Neural cell (in vitro differentiated cells): ENCODE measurements around the gene TNFAIP8L1. TPM values are rescaled to one million over a fixed set of nuclear protein-coding genes. Genes with fewer than 3 reads are reported as not detected.

Source experiments
- H2AFZ ChIP-seq: fragments of 200-600, 300-800 bp; sonication (generic), shearing (Covaris generic); 2 replicates; pipeline ENCODE4 v1.6.0; 2014; ENCODE audit warnings: low read depth, mild to moderate bottlenecking, antibody characterized with exemption, low read length, moderate library complexity
- H3F3A ChIP-seq: fragments of 200-600 bp; shearing (Covaris generic); 2 replicates; pipeline ENCODE4 v1.6.1; 2016; ENCODE audit warnings: mild to moderate bottlenecking, moderate library complexity, mixed read lengths, antibody characterized with exemption, low read length; ENCODE audit not compliant: insufficient read depth, poor library complexity, severe bottlenecking
- H3K27ac ChIP-seq: fragments of 200-600, 300-800 bp; sonication (generic), shearing (Covaris generic); 2 replicates; pipeline ENCODE4 v1.5.1; 2014; ENCODE audit warnings: mild to moderate bottlenecking, low read length, moderate library complexity
- H3K27me3 ChIP-seq: fragments of 300-800, 200-600 bp; sonication (generic), shearing (Covaris generic); 2 replicates; pipeline ENCODE4 v1.6.0; 2014; ENCODE audit warnings: mild to moderate bottlenecking, low read depth, low read length, moderate library complexity; ENCODE audit not compliant: insufficient read depth
- H3K36me3 ChIP-seq: fragments of 300-800, 200-600 bp; sonication (generic), shearing (Covaris generic); 2 replicates; pipeline ENCODE4 v1.5.1; 2014; ENCODE audit warnings: mild to moderate bottlenecking, antibody characterized with exemption, low read length, moderate library complexity; ENCODE audit not compliant: insufficient read depth
- H3K4me2 ChIP-seq: fragments of 300-800, 200-600 bp; sonication (generic), shearing (Covaris generic); 2 replicates; pipeline ENCODE4 v1.6.0; 2014; ENCODE audit warnings: mild to moderate bottlenecking, low read length
- H3K4me3 ChIP-seq: fragments of 300-800, 200-600 bp; sonication (generic), shearing (Covaris generic); 2 replicates; pipeline ENCODE4 v1.5.1; 2014; ENCODE audit warnings: mild to moderate bottlenecking, low read length, moderate library complexity
- H3K79me2 ChIP-seq: fragments of 200-600 bp; shearing (Covaris generic); replicated peaks from 2 replicates; pipeline ENCODE4 v1.6.0; 2014; ENCODE audit warnings: mild to moderate bottlenecking, low read length, moderate library complexity; ENCODE audit not compliant: insufficient read depth
- H3K9ac ChIP-seq: fragments of 300-800, 200-600 bp; sonication (generic), shearing (Covaris generic); 2 replicates; pipeline ENCODE4 v1.6.1; 2016; ENCODE audit warnings: mild to moderate bottlenecking, low read length, mixed read lengths
- H3K9me2 ChIP-seq: fragments of 200-600 bp; shearing (Covaris generic); 2 replicates; pipeline ENCODE4 v1.6.1; 2016; ENCODE audit warnings: mild to moderate bottlenecking, low read length, mixed read lengths; ENCODE audit not compliant: insufficient read depth
- H3K9me3 ChIP-seq: fragments of 200-600, 300-800 bp; sonication (generic), shearing (Covaris generic); 2 replicates; pipeline ENCODE4 v1.6.1; 2016; ENCODE audit warnings: mild to moderate bottlenecking, mixed run types, low read length, moderate library complexity, mixed read lengths
- H4K20me1 ChIP-seq: fragments of 200-600 bp; shearing (Covaris generic); 2 replicates; pipeline ENCODE4 v1.6.1; 2016; ENCODE audit warnings: mild to moderate bottlenecking, mixed run types; ENCODE audit not compliant: insufficient read depth
- CTCF ChIP-seq: fragments of 450-650 bp; IDR thresholded peaks from 2 replicates; pipeline ENCODE4 v1.5.1; 2014; ENCODE audit warnings: antibody characterized with exemption, mild to moderate bottlenecking, moderate library complexity; ENCODE audit not compliant: poor library complexity, severe bottlenecking
- EP300 ChIP-seq: fragments of 450-650 bp; conservative IDR thresholded peaks from 2 replicates; pipeline ENCODE4 v1.6.1; 2014; ENCODE audit warnings: antibody characterized with exemption, mild to moderate bottlenecking, moderate library complexity; ENCODE audit not compliant: poor library complexity, severe bottlenecking
- EZH2 ChIP-seq: fragments of 200-600, 300-800 bp; shearing (Covaris generic), sonication (generic); IDR thresholded peaks from 2 replicates; pipeline ENCODE4 v1.6.1; 2014; ENCODE audit warnings: antibody characterized with exemption, low read length, borderline replicate concordance, mild to moderate bottlenecking; ENCODE audit not compliant: insufficient read depth, poor library complexity, severe bottlenecking
- MXI1 ChIP-seq: fragments of 450-650 bp; conservative IDR thresholded peaks from 2 replicates; pipeline ENCODE4 v1.6.1; 2014; ENCODE audit warnings: antibody characterized with exemption, mild to moderate bottlenecking; ENCODE audit not compliant: poor library complexity, severe bottlenecking
- POLR2AphosphoS5 ChIP-seq: IDR thresholded peaks from 2 replicates; pipeline ENCODE4 v1.6.1; 2012
- RAD21 ChIP-seq: fragments of 450-650 bp; conservative IDR thresholded peaks from 2 replicates; pipeline ENCODE4 v1.6.1; 2014; ENCODE audit warnings: antibody characterized with exemption, mild to moderate bottlenecking, moderate library complexity
- REST ChIP-seq: IDR thresholded peaks from 2 replicates; pipeline ENCODE4 v1.6.1; 2012; ENCODE audit warnings: borderline replicate concordance
- SMC3 ChIP-seq: fragments of 450-650 bp; conservative IDR thresholded peaks from 2 replicates; pipeline ENCODE4 v1.6.1; 2014; ENCODE audit warnings: antibody characterized with exemption, mild to moderate bottlenecking, moderate library complexity; ENCODE audit not compliant: poor library complexity
- TAF1 ChIP-seq: IDR thresholded peaks from 2 replicates; pipeline ENCODE4 v1.6.1; 2012; ENCODE audit warnings: low read depth
- polyA plus RNA-seq: library from polyadenylated mRNA; depleted of rRNA; stranded (reverse); fragments of >200 nt; gene quantifications from 2 replicates; pipeline ENCODE4 v1.2.3, GENCODE V29; 2014

The TNFAIP8L1 gene
- polyA plus RNA-seq, 1 donor from 2014 or later: 0.99 TPM

- Histone ChIP-seq H3K27ac (no peak overlapping the region), H2AFZ (no peak overlapping the region), H3K79me2 (no peaks in the 10 kb centered on the region), H3K27me3 (no peaks in the 10 kb centered on the region), H4K20me1 (no peaks in the 10 kb centered on the region), H3K4me2 (no peak overlapping the region), H3K4me3 (no peak overlapping the region), H3K36me3 (no peaks in the 10 kb centered on the region), H3K9ac (no peak overlapping the region), H3F3A (no peaks in the 10 kb centered on the region), H3K9me2 (no peaks in the 10 kb centered on the region), H3K9me3 (no peaks in the 10 kb centered on the region)
- TF ChIP-seq POLR2AphosphoS5 (no peak), TAF1 (no peak), EZH2 (no peak), REST (no peak), RAD21 (no peak), SMC3 (no peak), CTCF (no peak), EP300 (no peak), MXI1 (no peak)
Observed at GRCh38 chr19:4609878-4610511, 29.3 kb upstream of the TNFAIP8L1 start.

DNA sequence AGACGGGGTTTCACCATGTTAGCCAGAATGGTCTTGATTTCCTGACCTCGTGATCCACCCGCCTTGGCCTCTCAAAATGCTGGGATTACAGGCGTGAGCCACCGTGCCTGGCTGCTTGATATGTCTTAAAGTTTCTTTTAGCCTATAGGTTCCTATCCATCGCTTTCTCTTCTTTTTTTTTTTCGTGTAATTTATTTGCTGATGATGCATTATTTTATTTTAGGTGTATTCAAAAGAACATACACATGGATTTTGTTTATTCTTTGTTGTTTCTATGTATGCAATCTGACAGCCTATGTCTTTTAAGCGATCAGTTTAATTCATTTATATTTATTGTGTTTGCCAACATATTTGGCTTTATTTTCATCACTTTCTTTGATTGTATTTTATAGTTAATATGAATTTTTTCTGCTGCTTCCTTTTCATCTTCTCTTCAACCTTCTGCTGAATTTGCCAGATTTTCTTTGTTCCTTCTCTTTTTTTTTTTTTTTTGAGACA lies 26.0 kb upstream of the TNFAIP8L1 start:
- no peak overlapping the region for H2AFZ ChIP-seq
- no peak for TF ChIP-seq SMC3
- H3F3A ChIP-seq: no peaks in the 10 kb centered on the region
- H3K36me3 ChIP-seq: no peaks in the 10 kb centered on the region
- no peaks in the 10 kb centered on the region for H3K9me3 ChIP-seq
- H3K79me2 ChIP-seq: no peaks in the 10 kb centered on the region
- H3K4me2 ChIP-seq: no peak overlapping the region
- no peaks in the 10 kb centered on the region for H3K9me2 ChIP-seq
- no peak overlapping the region for H3K4me3 ChIP-seq
- no peak overlapping the region for H3K9ac ChIP-seq
- H3K27me3 ChIP-seq: no peaks in the 10 kb centered on the region
- no peak overlapping the region for H3K27ac ChIP-seq
- H4K20me1 ChIP-seq: no peaks in the 10 kb centered on the region
